ENCODE measurements around the gene SARM1. TPM values are rescaled to one million over a fixed set of nuclear protein-coding genes. Genes with fewer than 3 reads are reported as not detected.
"Not testable (repeated sequence)": the region's sequence is repeated elsewhere in the genome, so short reads cannot be mapped to it uniquely, and the experiment has no call there.

SARM1 gene
- polyA plus RNA-seq, 3 donors = 3.7 to 13.1 (median 9.8) TPM

GRCh38 chr17:28404812-28405570, 33.5 kb downstream of the SARM1 start:
- WGBS, 3 donors = 22 to 68% (median 48%) methylated on average over 33 of the region's 33 CpGs
- no peak overlapping the region for H3K27ac ChIP-seq (ENCODE audit: low read depth, low read length)

GRCh38 chr17:28405632-28406472, 34.4 kb downstream of the SARM1 start, which contains the start of gene SLC46A1:
TSS of gene SLC46A1 (minus strand) at chr17:28406212. CDS start at chr17:28406114, 98 bp downstream.
- WGBS, 3 donors = 1% methylated on average over 54 to 70 of the region's 70 CpGs
- H3K27ac ChIP-seq (ENCODE audit: low read depth, low read length) = no peak within 1 kb of the TSS

- 13 to 25% (median 23%) methylated on average over 9 of the region's 9 CpGs for WGBS, 3 donors
- no peak overlapping the region for H3K27ac ChIP-seq (ENCODE audit: low read depth, low read length)
Measured at GRCh38 chr17:28406473-28406814, 35.0 kb downstream of the SARM1 start.

- 78 to 83% (median 79%) methylated on average over 5 of the region's 5 CpGs for WGBS, 3 donors
- H3K27ac ChIP-seq (ENCODE audit: low read depth, low read length) = no peak overlapping the region
Measured at GRCh38 chr17:28407130-28407973, 35.9 kb downstream of the SARM1 start.

- 71 to 94% (median 88%) methylated on average over 1 of the region's 1 CpG for WGBS, 3 donors
- H3K27ac ChIP-seq (ENCODE audit: low read depth, low read length) = no peak overlapping the region
Measured at GRCh38 chr17:28407974-28408306, 36.4 kb downstream of the SARM1 start.

- H3K27ac ChIP-seq (ENCODE audit: low read depth, low read length) = no peak overlapping the region
- WGBS, 3 donors = 79 to 86% (median 86%) methylated on average over 3 of the region's 3 CpGs
Measured at GRCh38 chr17:28412099-28412498, 40.6 kb downstream of the SARM1 start.

GRCh38 chr17:28413804-28414203, 42.3 kb downstream of the SARM1 start:
- H3K27ac ChIP-seq (ENCODE audit: low read depth, low read length) = no peak overlapping the region
- 67 to 71% (median 70%) methylated on average over 7 of the region's 7 CpGs for WGBS, 3 donors

GRCh38 chr17:28415886-28416285, 44.4 kb downstream of the SARM1 start:
- no peak overlapping the region for H3K27ac ChIP-seq (ENCODE audit: low read depth, low read length)
- WGBS, 3 donors = 94 to 96% (median 95%) methylated on average over 3 of the region's 3 CpGs

- 12 to 15% (median 13%) methylated on average over 13 of the region's 13 CpGs for WGBS, 3 donors
- H3K27ac ChIP-seq (ENCODE audit: low read depth, low read length) = no peak overlapping the region
Measured at GRCh38 chr17:28416703-28417311, 45.3 kb downstream of the SARM1 start.

- H3K27ac ChIP-seq (ENCODE audit: low read depth, low read length) = no peak overlapping the region
- 72 to 83% (median 76%) methylated on average over 7 of the region's 7 CpGs for WGBS, 3 donors
Measured at GRCh38 chr17:28421787-28422305, 50.4 kb downstream of the SARM1 start.

GRCh38 chr17:28425206-28425605, 53.7 kb downstream of the SARM1 start:
- 82 to 86% (median 86%) methylated on average over 13 of the region's 13 CpGs for WGBS, 3 donors
- H3K27ac ChIP-seq (ENCODE audit: low read depth, low read length) = no peak overlapping the region

GRCh38 chr17:28426081-28426519, 54.6 kb downstream of the SARM1 start:
- H3K27ac ChIP-seq (ENCODE audit: low read depth, low read length) = no peak overlapping the region
- 74 to 90% (median 81%) methylated on average over 9 of the region's 9 CpGs for WGBS, 3 donors

- WGBS, 3 donors = 61 to 90% (median 89%) methylated on average over 5 of the region's 5 CpGs
- no peak overlapping the region for H3K27ac ChIP-seq (ENCODE audit: low read depth, low read length)
Measured at GRCh38 chr17:28427371-28427770, 55.9 kb downstream of the SARM1 start.

GRCh38 chr17:28427982-28428381, 56.5 kb downstream of the SARM1 start:
- WGBS, 3 donors = 43 to 93% (median 89%) methylated on average over 4 of the region's 4 CpGs
- H3K27ac ChIP-seq (ENCODE audit: low read depth, low read length) = not testable (repeated sequence)

- WGBS, 3 donors = 66 to 95% (median 71%) methylated on average over 1 of the region's 1 CpG
- no peak overlapping the region for H3K27ac ChIP-seq (ENCODE audit: low read depth, low read length)
Measured at GRCh38 chr17:28433721-28434120, 62.2 kb downstream of the SARM1 start.

- H3K27ac ChIP-seq (ENCODE audit: low read depth, low read length) = not testable (repeated sequence)
- WGBS, 3 donors = 56 to 75% (median 74%) methylated on average over 8 of the region's 8 CpGs
Measured at GRCh38 chr17:28434326-28434725, 62.8 kb downstream of the SARM1 start.

- no peak overlapping the region for H3K27ac ChIP-seq (ENCODE audit: low read depth, low read length)
- WGBS, 3 donors = 82 to 90% (median 83%) methylated on average over 8 to 9 of the region's 9 CpGs
Measured at GRCh38 chr17:28443901-28444638, 72.6 kb downstream of the SARM1 start.
